MCF 10A (cell line): Measurements from ENCODE around the gene DLL1. TPM values are rescaled to one million over a fixed set of nuclear protein-coding genes. Genes with fewer than 3 reads are reported as not detected.

Experiments
- BruUV-seq: library from RNA; stranded (reverse); fragments of 400-500 nt; replicated peaks from 2 replicates; lab custom pipeline; 2021; lab: Mats Ljungman, UMichigan
- CTCF ChIA-PET: fragments of 300-600 bp; sonication (Branson Sonifier 250); formaldehyde crosslinking; extraction: SDS; loops from one replicate; lab custom pipeline; 2021; ENCODE audit warnings: antibody characterized with exemption, inconsistent platforms; lab: Yijun Ruan, JAX
- POLR2A ChIA-PET: fragments of 300-600, 350-650 bp; sonication (Branson Sonifier 250); formaldehyde crosslinking; extraction: SDS; loops from one replicate; lab custom pipeline; 2020; ENCODE audit warnings: antibody characterized with exemption, inconsistent platforms; lab: Yijun Ruan, JAX
- DNase-seq: peaks from one replicate; pipeline ENCODE4 v3.0.0-alpha.2; 2018; ENCODE audit not compliant: unreplicated experiment
- H3K27ac Mint-ChIP-seq: one replicate; pipeline ENCODE4 v1.8.0; 2022; ENCODE audit warnings: mild to moderate bottlenecking, low read depth, mixed read lengths; ENCODE audit not compliant: unreplicated experiment
- H3K27me3 Mint-ChIP-seq: one replicate; pipeline ENCODE4 v1.8.0; 2022; ENCODE audit warnings: mixed read lengths; ENCODE audit not compliant: insufficient read depth, unreplicated experiment
- H3K36me3 Mint-ChIP-seq: one replicate; pipeline ENCODE4 v1.8.0; 2022; ENCODE audit warnings: mild to moderate bottlenecking, moderate library complexity, mixed read lengths; ENCODE audit not compliant: insufficient read depth, unreplicated experiment
- H3K4me1 Mint-ChIP-seq: one replicate; pipeline ENCODE4 v1.8.0; 2022; ENCODE audit warnings: mixed read lengths; ENCODE audit not compliant: insufficient read depth, unreplicated experiment
- H3K4me3 Mint-ChIP-seq: one replicate; pipeline ENCODE4 v1.8.0; 2022; ENCODE audit warnings: mild to moderate bottlenecking, moderate library complexity, mixed read lengths; ENCODE audit not compliant: unreplicated experiment
- H3K9me3 Mint-ChIP-seq: one replicate; pipeline ENCODE4 v1.8.0; 2022; ENCODE audit warnings: mixed read lengths; ENCODE audit not compliant: unreplicated experiment
- intact Hi-C: fragments of 100-400 bp; cut with micrococcal nuclease; formaldehyde crosslinking; loops from 2 replicates; pipeline ENCODE4 v1.14.1; 2022
- total RNA-seq: library from RNA; stranded (reverse); gene quantifications from 2 replicates; pipeline ENCODE4 v1.2.3, GENCODE V29; 2022
- TF ChIP-seq, protein P1 (sequence below): fragments of 200-600 bp; IDR thresholded peaks from one replicate; pipeline ENCODE4 v1.8.0; 2022; ENCODE audit warnings: antibody characterized with exemption, mild to moderate bottlenecking; ENCODE audit not compliant: unreplicated experiment

DLL1 gene
- total RNA-seq, 1 experiment from 2014 or later = 1.4 TPM

DNA sequence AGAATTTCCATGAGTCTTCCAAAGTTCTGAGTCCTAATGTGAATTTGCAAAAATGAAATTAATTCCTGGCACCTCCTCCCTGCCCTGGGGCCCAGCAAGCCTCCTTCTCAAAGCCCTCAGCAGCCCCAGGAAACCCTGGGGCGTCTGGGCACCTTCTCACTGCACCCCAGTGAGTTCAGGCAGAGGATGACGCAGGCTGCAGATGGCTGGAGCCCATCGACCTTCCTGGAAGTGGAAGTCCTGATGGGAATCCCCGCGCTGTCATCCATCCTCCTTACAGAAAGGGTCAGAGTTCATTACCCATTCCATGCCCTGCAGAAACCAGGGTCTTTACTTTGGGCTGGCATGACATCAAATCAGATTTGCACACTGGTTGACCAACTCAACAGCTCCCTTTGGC is 31.6 kb downstream of the DLL1 start:
- H3K4me1 Mint-ChIP-seq = no peaks in the 10 kb centered on the region
- DNase-seq = no peak
- no TSS peak for BruUV-seq
- no peaks in the 10 kb centered on the region for H3K36me3 Mint-ChIP-seq
- no peak overlapping the region for H3K27ac Mint-ChIP-seq
- no peaks in the 10 kb centered on the region for H3K9me3 Mint-ChIP-seq
- ChIA-PET CTCF (interaction anchor here (0.8 kb wide), 1 partner anchor 9 kb away, joined by 9 read pairs; no protein-coding TSS in a partner anchor), POLR2A (no interaction called here)
- no peak overlapping the region for H3K4me3 Mint-ChIP-seq
- intact Hi-C loops = no loop called here
- no peaks in the 10 kb centered on the region for H3K27me3 Mint-ChIP-seq
- TF ChIP-seq, protein P1, sequence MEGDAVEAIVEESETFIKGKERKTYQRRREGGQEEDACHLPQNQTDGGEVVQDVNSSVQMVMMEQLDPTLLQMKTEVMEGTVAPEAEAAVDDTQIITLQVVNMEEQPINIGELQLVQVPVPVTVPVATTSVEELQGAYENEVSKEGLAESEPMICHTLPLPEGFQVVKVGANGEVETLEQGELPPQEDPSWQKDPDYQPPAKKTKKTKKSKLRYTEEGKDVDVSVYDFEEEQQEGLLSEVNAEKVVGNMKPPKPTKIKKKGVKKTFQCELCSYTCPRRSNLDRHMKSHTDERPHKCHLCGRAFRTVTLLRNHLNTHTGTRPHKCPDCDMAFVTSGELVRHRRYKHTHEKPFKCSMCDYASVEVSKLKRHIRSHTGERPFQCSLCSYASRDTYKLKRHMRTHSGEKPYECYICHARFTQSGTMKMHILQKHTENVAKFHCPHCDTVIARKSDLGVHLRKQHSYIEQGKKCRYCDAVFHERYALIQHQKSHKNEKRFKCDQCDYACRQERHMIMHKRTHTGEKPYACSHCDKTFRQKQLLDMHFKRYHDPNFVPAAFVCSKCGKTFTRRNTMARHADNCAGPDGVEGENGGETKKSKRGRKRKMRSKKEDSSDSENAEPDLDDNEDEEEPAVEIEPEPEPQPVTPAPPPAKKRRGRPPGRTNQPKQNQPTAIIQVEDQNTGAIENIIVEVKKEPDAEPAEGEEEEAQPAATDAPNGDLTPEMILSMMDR = no peak

DNA sequence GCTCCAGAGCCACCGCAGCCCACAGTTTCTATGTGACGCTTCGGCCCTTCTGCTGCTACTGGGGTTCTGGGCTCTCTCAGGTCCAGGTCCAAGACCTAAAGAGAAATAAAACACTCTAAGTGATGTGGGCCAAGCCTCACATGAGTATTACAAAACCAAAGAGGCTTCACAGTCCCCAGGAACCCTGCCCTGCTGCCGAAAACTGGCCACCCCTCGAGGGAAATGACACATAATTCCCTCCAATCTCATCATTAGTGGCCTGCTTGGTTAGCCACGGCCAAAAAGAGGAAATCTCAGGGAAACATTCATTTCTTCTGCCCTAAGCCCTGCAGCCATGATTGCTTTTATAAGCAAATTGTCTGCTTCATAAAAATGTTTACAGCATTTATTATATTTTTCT is 32.5 kb downstream of the DLL1 start:
- CTCF ChIA-PET = interaction anchor here (0.5 to 1.1 kb wide), 3 partner anchors 10 to 307 kb away, joined by 3 read pairs; no protein-coding TSS in a partner anchor
- POLR2A ChIA-PET = interaction anchor here (0.6 kb wide), 1 partner anchor 283 kb away, joined by 3 read pairs; no protein-coding TSS in a partner anchor
- no peaks in the 10 kb centered on the region for H3K27me3 Mint-ChIP-seq
- intact Hi-C loops = no loop called here
- H3K27ac Mint-ChIP-seq = no peak overlapping the region
- H3K4me1 Mint-ChIP-seq = no peaks in the 10 kb centered on the region
- no TSS peak for BruUV-seq
- H3K36me3 Mint-ChIP-seq = no peaks in the 10 kb centered on the region
- DNase-seq = no peak
- no peak overlapping the region for H3K4me3 Mint-ChIP-seq
- no peaks in the 10 kb centered on the region for H3K9me3 Mint-ChIP-seq
- TF ChIP-seq, protein P1 = no peak

DNA sequence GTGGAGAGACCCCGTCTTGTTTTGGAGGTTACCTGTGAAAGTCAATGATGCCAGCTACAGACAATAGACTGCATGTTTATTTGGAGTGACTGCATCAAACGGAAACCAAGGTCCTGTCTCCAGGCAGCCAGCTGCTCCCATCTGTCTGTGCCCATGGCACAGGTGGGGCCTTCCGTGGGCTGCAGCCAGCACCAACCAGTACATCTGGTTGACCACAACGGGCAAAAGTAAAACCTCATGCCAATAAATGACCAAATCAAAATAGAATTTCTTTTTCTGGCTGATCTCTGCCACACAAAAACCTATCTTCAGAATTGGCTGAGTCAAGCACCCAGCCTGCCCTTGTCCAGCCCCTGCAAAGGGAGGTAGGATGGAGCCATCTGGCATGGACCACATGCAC is 33.5 kb downstream of the DLL1 start:
- Mint-ChIP-seq H3K4me3 (no peak overlapping the region), H3K9me3 (no peaks in the 10 kb centered on the region), H3K36me3 (no peaks in the 10 kb centered on the region), H3K27me3 (no peaks in the 10 kb centered on the region), H3K4me1 (no peaks in the 10 kb centered on the region), H3K27ac (no peak overlapping the region)
- intact Hi-C loops = no loop called here
- TF ChIP-seq, protein P1 = no peak
- no peak for DNase-seq
- BruUV-seq = no TSS peak
- ChIA-PET CTCF (interaction anchor here (0.6 to 1.1 kb wide), 2 partner anchors 306 to 380 kb away, joined by 3 read pairs; no protein-coding TSS in a partner anchor), POLR2A (no interaction called here)

DNA sequence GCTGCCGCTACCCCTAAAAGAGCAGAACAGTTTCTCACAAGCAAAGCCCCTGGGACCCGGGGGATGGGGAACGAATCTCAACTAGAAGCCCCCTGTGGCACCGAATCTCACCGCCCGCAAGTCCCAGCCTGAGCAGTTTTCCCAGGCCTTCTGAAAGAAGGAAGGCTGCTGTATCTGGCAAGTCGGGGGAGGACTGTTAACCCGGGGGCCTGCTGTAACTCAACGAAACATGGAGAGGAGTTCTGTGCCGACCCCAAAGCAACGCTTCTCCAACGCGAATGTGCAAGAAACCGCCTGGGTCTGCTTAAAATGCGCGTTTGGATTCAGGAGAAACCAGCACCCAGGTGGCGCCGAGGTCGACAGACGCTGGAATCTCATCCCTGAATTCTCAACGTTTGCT is 34.2 kb downstream of the DLL1 start:
- H3K4me3 Mint-ChIP-seq = no peak overlapping the region
- H3K36me3 Mint-ChIP-seq = no peaks in the 10 kb centered on the region
- DNase-seq = no peak
- no peaks in the 10 kb centered on the region for H3K4me1 Mint-ChIP-seq
- H3K27me3 Mint-ChIP-seq = no peaks in the 10 kb centered on the region
- H3K27ac Mint-ChIP-seq = no peak overlapping the region
- intact Hi-C loops = no loop called here
- CTCF ChIA-PET = no interaction called here
- TF ChIP-seq, protein P1 = no peak
- POLR2A ChIA-PET = no interaction called here
- no peaks in the 10 kb centered on the region for H3K9me3 Mint-ChIP-seq
- no TSS peak for BruUV-seq
